ENCODE results near the gene DENND1A.

DNA sequence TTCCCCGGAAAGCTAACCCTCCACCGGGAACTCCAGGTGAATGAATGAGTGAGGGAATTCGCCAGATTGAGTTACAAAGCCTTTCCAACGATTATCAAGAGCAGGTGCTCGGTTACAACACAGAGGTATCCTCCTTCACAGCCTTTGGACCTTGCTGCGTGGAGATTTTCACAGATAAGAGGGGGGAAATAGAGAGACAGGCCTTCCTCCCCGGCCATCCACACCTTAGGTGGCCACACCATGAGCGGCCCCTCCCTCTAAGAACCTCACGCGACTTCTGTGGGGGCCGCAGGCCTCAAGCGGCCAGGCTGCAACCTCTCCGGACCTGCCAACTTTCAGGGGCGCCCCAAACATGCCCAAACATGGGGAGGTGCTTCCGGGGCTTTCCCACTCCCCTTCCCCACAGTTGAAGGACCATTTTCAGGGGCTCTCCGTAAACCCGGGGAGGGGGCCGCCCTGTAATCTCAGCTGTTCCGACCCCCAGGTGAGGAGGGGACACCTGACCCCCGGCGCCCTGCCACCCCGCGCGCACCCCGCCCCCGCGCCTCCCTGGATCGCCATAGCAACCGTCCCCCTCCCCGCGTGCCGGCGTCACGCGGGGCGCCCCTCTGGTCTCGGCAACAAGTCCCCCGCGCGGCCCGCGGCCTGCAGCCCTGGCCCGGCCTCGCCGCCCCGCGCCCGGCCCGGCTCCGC, 603 bp downstream of the DENND1A start:
- TF ChIP-seq CTCF (IDR thresholded peaks at IDR 0.05; ENCODE audit: insufficient read depth, low read depth, low read length) (no peak), EZH2 (IDR thresholded peaks at IDR 0.05; ENCODE audit: insufficient read depth, low read length) (no peak)

All from astrocyte (in vitro differentiated cells and primary cell).